Ishikawa (cell line): ENCODE results near the gene COG5.

Source experiments
- CEBPB ChIP-seq: IDR thresholded peaks from 2 replicates; pipeline ENCODE4 v1.6.1; 2012
- CREB1 ChIP-seq: IDR thresholded peaks from 2 replicates; pipeline ENCODE4 v1.6.1; 2012; ENCODE audit warnings: low read depth
- EGR1 ChIP-seq: IDR thresholded peaks from 2 replicates; pipeline ENCODE4 v1.6.1; 2012
- EP300 ChIP-seq: IDR thresholded peaks from 2 replicates; pipeline ENCODE4 v1.6.1; 2012; ENCODE audit warnings: borderline replicate concordance
- FOXM1 ChIP-seq: IDR thresholded peaks from 2 replicates; pipeline ENCODE4 v1.6.1; 2012; ENCODE audit warnings: low read depth, borderline replicate concordance
- MAX ChIP-seq: IDR thresholded peaks from 2 replicates; pipeline ENCODE4 v1.6.1; 2012
- RAD21 ChIP-seq: IDR thresholded peaks from 2 replicates; pipeline ENCODE4 v1.6.1; 2012; ENCODE audit warnings: low read depth
- REST ChIP-seq: IDR thresholded peaks from 2 replicates; pipeline ENCODE4 v1.6.1; 2012; ENCODE audit warnings: low read depth, mild to moderate bottlenecking
- TAF1 ChIP-seq: IDR thresholded peaks from 2 replicates; pipeline ENCODE4 v1.6.1; 2012; ENCODE audit warnings: low read depth, mild to moderate bottlenecking
- TCF12 ChIP-seq: IDR thresholded peaks from 2 replicates; pipeline ENCODE4 v1.6.1; 2012; ENCODE audit warnings: low read depth
- USF1 ChIP-seq: IDR thresholded peaks from 2 replicates; pipeline ENCODE4 v1.6.1; 2012
- YY1 ChIP-seq: IDR thresholded peaks from 2 replicates; pipeline ENCODE4 v1.6.1; 2012; ENCODE audit warnings: low read depth

- no peak for TF ChIP-seq TCF12
- no peak for TF ChIP-seq FOXM1
- no peak for TF ChIP-seq RAD21
- no peak for TF ChIP-seq CREB1
- TF ChIP-seq EP300 = no peak
- no peak for TF ChIP-seq REST
- TF ChIP-seq MAX = no peak
- TF ChIP-seq YY1 = no peak
- TF ChIP-seq CEBPB = no peak
- TF ChIP-seq USF1 = no peak
- TF ChIP-seq TAF1 = no peak
- TF ChIP-seq EGR1 = no peak
Observed at GRCh38 chr7:107166736-107167426, 396.8 kb downstream of the COG5 start.
